CD4-positive, alpha-beta T cell treated with Interleukin-2 at 100 ng/mL for 4 hours (primary cell): Measurements from ENCODE around the gene TTC13.
"Not testable (repeated sequence)": the region's sequence is repeated elsewhere in the genome, so short reads cannot be mapped to it uniquely, and the experiment has no call there.

Experiments used
- DNase-seq: peaks from one replicate; pipeline ENCODE4 v3.0.0-alpha.2; 2020; ENCODE audit warnings: low spot score

TTC13 gene

DNA sequence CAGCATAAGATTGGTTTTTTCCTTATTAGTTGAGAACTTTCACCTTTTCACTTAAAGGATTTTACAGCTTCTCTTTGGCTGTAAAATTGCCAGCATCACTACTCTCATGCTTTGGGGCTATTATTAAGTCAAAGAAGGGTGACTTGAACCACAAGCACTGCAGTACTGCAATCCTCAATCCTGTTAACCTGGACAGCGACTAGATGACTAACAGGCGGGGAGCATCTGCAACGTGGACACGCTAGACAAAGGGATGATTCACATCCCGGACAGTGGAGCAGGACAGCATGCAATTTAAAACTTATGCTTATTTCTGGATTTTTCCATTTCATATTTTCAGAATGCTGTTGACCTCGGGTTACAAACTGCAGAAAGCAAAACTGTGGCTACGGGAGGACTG, 8.3 kb upstream of the TTC13 start:
- no peak for DNase-seq

DNA sequence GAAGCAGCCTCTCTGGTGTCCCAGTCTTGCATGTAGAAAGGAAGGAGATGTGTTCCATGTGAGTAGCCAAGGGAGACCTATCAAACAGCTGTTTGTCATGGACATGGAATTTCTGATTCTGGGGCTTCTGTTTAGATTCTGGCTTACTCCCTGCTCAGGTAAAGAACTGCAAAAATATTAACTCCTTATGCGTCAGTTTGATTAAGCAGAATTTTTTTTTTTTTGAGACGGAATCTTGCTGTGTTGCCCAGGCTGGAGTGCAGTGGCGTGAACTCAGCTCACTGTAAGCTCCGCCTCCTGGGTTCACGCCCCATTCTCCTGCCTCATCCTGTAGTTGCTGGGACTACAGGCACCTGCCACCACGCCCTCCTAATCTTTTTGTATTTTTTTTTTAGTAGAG, 7.0 kb upstream of the TTC13 start:
- no peak for DNase-seq

DNA sequence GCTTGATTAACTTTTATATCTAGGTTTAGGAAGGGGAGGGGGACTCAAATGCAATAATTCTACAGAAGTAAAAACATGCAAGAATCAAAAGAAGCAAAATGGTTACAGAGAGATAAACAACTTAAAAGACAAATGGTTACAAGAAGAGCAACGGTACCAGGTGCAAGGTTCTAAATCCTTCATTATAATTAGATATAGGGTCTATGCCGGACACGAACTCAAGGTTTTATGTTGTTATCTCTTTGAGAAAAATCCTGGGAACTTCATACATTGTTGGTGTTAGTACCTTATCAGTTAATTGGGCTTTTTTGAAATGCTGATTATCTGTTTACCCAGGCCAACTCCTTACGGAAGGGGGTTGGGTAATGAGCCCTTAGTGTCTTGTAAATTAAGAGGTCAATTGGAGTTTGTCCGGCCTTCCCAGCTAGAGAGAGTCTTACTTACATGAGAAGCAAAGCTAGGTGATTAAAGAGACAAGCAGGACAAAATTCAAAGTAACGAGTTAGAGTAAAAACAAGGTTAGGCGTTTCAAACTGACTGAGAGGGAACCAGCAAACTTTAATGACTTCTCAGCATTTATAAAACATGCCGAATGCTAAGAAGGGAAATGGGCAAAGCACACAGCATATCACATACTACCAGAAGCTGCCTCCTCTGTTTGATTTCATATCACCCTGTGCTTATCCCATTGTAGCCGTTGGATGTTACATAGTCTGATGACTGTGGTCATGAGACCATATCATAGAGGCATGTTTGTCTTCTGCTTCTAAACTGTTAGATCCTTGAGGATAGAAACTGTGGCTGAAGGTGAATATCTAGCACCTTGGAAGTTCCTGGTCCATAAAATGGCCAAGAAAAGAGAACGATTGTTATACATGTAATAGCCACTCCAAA, 6.2 kb upstream of the TTC13 start:
- DNase-seq = not testable (repeated sequence)

DNA sequence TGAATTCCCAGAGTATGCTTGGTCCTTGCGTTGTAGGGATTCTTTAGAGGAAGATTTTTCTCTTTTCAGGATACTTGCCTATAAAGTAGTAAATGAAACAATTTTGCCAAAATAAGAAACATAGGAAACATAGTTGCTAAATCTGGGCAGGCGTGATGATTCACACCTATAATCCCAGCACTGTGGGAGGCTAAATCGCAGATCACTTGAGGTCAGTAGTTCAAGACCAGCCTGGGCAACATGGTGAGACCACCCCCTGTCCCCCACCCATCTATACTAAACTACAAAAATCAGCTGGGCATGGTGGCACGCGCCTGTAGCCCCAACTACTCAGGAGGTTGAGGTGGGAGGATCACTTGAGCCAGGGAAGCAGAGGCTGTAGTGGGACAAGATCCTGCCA, 5.2 kb upstream of the TTC13 start:
- DNase-seq = no peak

DNA sequence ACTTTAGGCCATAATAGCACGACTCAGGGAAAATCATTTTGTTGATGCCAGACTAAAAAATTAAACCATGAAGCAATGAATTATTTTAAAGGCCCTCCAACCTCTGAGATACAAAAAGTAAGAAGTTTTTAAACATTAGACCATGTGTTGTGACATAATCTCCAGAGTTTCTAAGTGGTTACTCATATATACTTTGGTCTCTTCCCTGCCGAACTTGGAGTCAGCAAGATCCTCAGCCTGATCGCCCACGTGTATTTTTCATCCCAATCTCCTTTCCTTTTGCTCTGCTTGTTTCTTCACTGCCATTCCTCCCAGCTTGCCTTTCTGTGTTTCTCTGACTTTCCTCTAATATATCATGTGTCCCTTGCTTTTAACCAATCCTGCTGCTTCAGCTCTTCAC, 4.0 kb upstream of the TTC13 start:
- no peak for DNase-seq

DNA sequence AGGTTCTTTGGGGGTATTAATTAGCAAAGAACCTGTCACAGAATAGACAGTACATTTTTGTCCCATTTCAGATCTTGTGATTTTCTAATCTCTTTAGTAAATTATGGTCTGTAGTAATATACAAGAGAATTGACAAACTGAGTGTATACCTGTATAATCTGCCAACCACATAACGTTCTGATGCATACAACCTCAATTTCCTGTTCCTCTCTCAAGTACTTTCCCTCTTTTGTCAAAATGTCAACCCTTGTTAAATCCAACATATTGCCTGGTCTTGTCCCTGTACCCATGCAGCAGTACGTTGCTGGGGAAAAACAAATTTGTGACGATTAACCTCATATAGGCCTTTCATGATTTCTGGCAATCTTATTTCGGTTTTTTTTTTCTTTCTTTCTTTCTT, 1.3 kb upstream of the TTC13 start:
- peak; percentile 8 for DNase-seq

DNA sequence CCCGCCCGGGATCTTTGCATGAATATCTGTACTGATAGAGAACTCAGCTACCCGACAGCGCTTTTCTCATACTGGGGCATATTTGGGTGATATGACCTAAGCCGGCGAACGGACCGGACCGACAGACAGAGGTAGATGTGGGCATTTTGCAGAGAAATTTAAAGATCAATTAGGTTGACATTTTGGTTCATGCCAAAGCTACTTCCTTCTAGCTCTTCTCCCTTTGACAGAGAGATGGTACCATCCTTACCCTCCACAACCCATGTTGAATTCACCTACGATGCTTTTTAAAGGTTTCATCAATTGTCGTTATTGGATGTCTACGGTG, 692 bp upstream of the TTC13 start:
- no peak for DNase-seq

DNA sequence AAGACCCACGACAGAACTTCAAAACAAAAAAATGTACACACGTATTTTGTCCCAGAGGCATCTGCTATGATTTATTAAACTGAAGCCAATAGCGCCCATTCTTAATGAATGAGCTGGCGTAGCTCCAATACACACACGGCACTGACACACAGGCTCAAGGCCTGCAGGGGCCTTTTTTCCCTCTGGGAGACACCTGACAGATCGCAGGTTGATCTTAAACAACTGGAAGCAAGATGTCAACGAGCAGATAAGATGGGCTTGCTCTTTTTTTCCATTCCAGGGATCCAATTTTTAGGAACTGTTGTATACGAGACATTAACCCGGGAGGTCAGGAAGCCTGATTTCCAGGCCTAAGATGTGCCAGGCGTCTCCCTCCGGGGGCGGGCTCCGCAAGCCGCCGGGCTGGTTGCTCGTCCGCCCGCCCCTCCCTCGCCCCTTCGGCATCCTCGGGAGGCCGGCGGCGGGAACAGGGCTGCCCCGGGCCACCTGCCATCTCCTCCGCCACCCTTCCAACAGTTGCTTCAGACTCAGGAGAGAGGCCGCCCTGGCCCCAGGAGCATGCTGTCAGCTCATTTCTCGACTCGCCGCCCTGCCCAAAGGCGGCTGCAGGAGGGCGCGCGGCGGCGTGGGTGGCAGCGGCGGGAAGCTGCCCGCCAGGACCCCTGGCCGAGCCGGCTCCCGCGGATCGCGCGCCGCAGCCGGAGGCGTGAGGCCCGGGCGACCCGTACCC, 735 bp downstream of the TTC13 start:
- DNase-seq = peak; percentile 0

DNA sequence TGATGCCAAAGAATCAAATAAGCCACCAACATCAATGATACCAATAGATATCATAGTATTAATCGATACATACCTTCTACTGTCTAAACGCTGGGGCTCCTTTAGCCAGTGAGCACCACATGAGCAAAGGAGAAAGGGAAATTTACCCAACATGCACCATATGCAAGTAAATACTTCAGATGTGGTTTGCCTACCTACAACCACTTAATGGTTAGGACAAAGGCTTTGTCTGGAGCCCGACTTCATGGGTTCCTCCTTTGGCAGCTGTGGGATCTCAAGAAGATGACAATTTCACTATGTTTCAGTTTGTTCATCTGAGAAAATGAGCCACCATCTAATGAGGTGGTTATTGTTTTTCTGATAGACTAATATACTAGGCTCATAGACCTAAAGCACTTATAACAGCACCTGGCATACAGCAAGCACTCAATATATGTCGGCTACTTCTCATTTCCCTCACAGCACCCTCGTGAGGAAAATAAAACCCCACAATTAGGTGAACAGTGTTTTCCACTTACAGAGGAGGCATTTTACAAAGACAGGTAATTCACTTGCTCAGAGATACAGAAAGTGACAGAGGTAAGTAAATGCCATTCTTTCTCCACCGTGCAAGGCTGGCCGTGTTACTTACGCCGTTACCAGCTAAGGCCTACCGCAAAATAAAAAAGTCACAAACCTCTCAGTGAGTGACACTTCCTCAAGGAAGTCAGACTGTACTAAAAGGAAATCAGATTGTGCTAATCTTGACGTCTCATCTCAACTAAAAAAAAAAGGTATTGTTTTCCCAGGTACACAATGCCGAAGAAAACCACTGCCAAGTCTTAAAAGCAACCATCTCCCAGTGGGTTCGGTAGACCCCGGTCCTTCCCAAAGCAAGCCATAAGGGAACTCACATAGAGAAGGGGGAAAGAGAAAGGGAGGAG, 1.6 kb downstream of the TTC13 start:
- DNase-seq = peak; percentile 59

DNA sequence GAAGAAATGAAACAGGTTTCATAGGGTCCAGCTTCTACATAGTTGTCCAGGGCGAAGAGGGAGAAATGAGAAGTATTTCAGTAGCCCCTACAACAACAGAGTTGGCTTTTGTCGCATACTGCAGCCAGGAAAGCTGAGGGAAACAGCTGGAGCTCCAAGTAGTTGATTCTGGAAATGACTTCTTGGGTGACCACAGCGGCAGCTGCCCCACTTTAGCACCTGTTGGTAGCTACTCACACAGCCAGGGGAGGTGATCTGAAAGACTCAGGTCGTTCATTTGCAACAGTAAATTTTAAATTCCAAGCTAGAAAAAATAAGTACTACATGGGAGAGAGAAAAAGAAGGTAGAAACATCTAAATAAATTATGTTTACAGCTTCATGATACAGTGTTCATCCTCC, 2.3 kb downstream of the TTC13 start:
- no peak for DNase-seq

DNA sequence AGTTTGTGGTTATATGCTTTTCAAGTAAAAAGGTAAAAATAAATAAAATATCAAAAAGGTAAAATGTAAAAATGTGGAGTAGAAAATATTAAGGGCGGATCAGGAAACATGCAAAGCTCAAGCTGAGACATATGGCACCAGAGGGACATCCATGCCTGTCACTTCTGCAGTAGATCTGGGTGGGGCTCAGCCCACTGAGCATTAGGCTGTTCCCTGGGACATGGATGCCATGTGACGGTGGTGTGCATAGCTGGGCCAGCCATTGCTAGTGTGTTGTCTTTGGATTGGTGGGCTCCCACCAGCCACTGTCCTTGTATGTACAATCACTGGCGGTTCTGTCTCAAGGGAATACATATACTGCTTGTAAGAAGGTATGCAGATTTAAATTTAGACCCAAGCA, 3.0 kb downstream of the TTC13 start:
- no peak for DNase-seq

DNA sequence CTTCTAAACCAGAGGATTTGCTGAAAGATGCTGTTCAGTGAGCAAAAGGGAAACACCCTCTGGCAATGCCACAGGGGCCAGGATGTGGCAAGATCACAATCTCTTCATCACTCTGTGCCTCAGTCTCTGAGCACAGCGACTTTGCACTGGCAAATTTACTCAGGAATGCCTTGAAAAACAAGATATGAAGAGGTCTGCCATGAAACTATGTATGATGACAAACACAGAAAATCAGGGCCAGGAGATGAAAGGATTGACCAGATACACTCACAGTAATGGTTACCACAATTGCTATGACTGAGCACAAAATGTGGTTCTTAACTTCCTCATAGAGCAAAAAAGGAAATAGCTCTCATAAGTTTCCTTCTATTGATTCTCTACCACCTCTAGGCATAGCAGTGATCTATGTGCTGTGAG, 5.8 kb downstream of the TTC13 start:
- peak; percentile 77 for DNase-seq

DNA sequence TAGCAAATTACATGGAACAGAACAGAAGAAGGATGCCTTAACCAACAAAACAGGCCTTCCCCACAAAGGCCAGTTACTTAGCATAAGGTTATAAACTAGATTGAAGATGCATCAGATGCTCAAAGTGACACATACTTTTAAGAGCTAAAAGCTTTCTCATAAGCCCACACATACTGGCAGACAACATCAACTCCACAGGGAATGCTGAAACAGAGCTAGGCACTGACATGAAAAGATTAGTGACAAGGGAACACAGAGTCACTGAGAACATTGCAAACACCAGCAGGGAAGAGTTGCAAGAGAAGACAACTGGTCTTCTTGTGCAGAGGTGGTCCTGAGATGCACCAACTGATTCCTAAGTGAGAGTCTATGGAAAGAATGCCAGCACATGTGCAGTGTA, 6.9 kb downstream of the TTC13 start:
- no peak for DNase-seq

DNA sequence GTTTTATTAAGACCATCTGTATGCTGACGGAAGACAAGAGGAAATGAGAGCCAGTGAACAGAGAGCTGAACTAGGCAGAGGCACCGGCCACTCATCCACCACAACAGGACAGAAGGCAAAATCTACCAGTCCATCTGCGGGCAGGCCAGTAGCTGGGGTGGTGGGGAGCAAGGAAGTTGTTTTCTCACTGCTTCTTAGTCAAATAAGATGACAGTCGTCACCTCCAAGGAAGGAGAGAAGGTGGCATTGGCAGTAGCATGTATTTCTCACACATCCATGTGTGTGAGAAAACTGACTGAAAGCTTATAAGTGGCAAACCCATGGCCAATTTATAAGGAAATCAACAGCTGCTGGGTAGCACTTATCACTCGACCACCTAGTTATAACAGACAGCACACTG, 8.2 kb downstream of the TTC13 start:
- no peak for DNase-seq

DNA sequence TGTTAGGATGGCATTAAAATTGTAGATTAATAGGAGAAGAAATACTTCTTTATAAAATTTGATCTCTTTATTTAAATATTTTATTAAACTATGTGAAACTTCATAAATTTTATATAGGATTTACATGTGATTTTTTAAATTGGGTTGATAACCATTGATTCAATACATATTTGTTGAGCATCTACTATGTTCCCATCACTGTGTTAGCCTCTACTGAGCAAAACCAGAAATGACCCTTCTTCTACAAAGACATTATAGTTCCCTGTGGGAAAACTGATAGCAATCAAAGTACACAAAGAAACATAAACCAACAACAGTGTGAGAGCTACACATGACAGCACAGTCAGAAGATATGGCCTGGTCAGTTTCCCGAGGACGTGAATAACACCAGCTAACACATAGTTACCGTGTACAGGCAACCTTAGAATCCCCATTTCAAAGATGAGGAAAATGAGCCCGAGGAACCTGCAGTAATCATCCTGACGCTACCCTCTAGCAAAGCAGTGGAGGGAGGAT, 12.2 kb downstream of the TTC13 start:
- DNase-seq = no peak

DNA sequence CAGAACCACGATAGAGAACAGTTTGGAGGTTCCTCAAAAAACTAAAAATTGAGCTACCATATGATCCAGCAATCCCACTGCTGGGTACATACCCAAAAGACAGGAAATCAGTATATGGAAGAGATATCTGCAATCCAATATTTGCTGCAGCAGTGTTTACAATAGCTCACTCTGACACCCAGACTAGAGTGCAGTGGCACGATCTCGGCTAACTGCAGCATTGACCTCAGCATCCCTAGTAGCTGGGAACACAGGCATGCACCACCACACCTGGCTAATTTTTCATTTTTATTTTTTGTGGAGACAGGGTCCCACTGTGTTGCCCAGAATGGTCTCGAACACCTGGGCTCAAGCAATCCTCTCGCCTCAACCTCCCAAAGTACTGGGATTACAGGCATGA, 13.1 kb downstream of the TTC13 start:
- DNase-seq = no peak

DNA sequence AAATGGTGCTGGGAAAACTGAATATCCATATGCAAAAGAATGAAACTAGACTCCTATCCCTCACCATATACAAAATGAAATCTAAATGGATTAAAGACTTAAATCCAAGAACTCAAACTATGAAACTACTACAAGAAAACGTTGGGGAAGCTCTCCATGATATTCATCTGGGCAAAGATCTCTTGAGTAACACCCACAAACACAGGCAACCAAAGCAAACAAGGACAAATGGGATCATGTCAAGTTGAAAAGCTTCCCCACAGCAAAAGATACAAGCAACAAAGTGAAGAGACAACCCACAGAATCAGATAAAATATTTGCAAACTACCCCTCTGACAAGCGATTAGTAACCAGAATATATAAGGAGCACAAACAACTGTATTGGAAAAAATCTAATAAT, 13.8 kb downstream of the TTC13 start:
- no peak for DNase-seq

DNA sequence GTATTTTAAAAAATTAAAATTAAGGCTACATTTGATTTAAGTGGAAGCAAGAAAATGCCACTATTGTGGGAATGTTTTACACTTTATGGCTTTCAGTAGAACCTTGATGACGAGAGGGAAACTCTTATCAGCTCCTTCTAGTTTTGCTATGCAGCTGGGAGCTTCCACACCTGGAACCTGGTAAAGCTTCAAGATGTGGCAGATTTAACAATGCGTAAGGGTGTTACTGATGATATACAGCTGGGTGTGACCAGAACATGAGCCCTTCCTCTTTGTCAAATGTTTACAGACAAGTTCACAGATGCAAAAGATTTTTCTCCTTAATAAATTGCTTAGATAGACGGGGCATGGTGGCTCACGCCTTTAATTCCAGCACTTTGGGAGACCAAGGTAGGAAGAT, 20.3 kb downstream of the TTC13 start:
- no peak for DNase-seq

DNA sequence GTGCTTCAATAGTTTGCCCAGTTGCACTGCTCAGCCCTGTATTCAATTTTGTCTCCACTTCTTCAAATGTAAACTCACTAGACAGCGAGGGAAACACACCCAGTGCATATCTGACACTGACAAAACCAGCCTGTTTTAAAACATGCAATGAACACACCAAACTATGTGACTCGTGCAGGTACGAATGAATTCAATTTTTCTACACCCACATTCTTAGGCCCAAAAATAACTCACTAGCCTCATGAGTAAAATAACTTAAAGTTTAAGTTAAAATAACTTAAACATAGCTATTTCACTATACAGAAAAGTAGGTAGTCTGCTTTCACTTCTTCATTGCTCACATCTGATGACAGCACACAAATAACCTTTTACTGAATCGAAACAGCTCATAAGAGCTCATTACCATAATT, 21.1 kb downstream of the TTC13 start:
- DNase-seq = no peak

DNA sequence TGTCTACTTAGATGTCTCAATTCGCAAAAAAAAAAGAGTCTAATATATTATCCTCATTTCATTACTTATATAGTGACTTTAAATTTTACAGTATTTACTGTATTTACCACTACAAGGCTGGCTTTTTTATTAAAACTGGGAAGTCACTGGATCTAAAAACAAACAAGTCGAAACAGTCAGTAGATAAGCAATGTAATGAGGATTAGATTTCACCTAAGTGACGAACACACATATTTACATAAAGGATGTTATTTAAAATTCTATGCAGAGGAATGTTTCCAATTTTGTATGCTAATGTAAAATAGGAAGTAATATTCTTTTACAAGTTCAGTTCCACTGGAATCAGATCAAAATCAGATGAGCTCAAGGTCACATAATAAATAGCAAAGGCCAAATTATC, 28.3 kb downstream of the TTC13 start:
- DNase-seq = no peak

DNA sequence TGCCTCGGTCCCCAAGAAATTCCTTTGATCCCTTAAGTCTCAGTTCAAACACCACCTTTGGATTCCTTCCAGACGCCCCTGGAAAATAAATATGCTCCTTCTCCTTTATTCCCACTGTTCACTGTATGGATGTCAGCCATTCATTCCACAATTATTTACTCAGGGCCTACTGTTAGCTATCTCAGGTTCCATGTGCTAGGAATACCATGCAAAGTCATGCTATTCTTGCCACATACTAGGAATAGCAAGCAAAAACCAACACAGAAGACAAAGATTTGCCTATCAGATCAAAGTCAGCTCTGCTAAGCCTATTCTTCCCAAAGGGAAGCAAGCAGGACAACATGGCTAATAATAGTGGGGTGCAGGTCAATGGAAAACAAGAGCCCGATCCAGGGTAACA, 29.8 kb downstream of the TTC13 start:
- no peak for DNase-seq

DNA sequence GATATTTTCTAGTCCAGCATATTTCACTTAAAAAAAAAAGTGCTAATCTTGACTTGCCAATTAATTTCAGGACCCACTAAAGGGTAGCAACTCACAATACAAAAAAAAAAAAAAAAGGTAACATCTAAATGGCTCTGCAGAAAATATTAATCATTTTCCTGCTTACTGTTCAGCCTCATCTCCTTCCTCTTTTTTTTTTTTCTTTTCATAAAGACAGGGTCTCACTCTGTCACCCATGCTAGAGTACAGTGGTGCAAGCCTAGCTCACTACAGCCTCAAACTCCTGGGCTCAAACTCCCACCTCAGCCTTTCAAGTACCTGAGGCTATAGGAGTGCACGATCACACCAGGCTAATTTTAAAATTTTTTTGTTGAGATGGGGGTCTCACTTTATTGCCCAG, 30.4 kb downstream of the TTC13 start:
- DNase-seq = no peak
